GM12878 (cell line): Measurements from ENCODE around the gene ADA. TPM values are rescaled to one million over a fixed set of nuclear protein-coding genes. Genes with fewer than 3 reads are reported as not detected.

Source experiments
- ATF2 ChIP-seq: IDR thresholded peaks from 2 replicates; pipeline ENCODE4 v1.6.1; 2012; ENCODE audit warnings: low read length, inconsistent platforms
- CHD4 ChIP-seq: fragments of 200-600 bp; sonication (generic); IDR thresholded peaks from 2 replicates; pipeline ENCODE4 v1.6.1; 2016; ENCODE audit warnings: mild to moderate bottlenecking
- CREM ChIP-seq: IDR thresholded peaks from 2 replicates; pipeline ENCODE4 v1.6.1; 2014; ENCODE audit warnings: antibody characterized with exemption, low read depth
- HSF1 ChIP-seq: fragments of 150-350 bp; IDR thresholded peaks from 2 replicates; pipeline ENCODE4 v1.6.1; 2014; ENCODE audit warnings: mild to moderate bottlenecking, low read depth, low read length
- JUND ChIP-seq: IDR thresholded peaks from 2 replicates; pipeline ENCODE4 v1.6.1; 2012; ENCODE audit warnings: low read depth, mild to moderate bottlenecking, low read length, improper control_type of control experiment, moderate library complexity
- MLLT1 ChIP-seq: fragments of 450-650 bp; IDR thresholded peaks from 2 replicates; pipeline ENCODE4 v1.6.1; 2016; ENCODE audit warnings: mild to moderate bottlenecking
- MTA2 ChIP-seq: fragments of 450-650 bp; IDR thresholded peaks from 2 replicates; pipeline ENCODE4 v1.6.1; 2016; ENCODE audit warnings: low read depth, mild to moderate bottlenecking, moderate library complexity
- NFXL1 ChIP-seq: fragments of 450-650 bp; IDR thresholded peaks from 2 replicates; pipeline ENCODE4 v1.6.1; 2017; ENCODE audit warnings: antibody characterized with exemption, mild to moderate bottlenecking, borderline replicate concordance
- NFYA ChIP-seq: IDR thresholded peaks from 2 replicates; pipeline ENCODE4 v1.6.1; 2011; ENCODE audit warnings: low read depth, mild to moderate bottlenecking, low read length, improper control_type of control experiment, borderline replicate concordance
- NKRF ChIP-seq: fragments of 450-650 bp; conservative IDR thresholded peaks from 2 replicates; pipeline ENCODE4 v1.6.1; 2017; ENCODE audit warnings: mild to moderate bottlenecking, moderate library complexity
- RUNX3 ChIP-seq: IDR thresholded peaks from 2 replicates; pipeline ENCODE4 v1.6.1; 2012; ENCODE audit warnings: low read length, inconsistent platforms
- SMC3 ChIP-seq: IDR thresholded peaks from 2 replicates; pipeline ENCODE4 v1.6.1; 2011; ENCODE audit warnings: low read length, improper control_type of control experiment, borderline replicate concordance
- TARDBP ChIP-seq: IDR thresholded peaks from 2 replicates; pipeline ENCODE4 v1.6.1; 2016; ENCODE audit warnings: borderline replicate concordance
- WRNIP1 ChIP-seq: IDR thresholded peaks from 2 replicates; pipeline ENCODE4 v1.6.1; 2011; ENCODE audit warnings: low read depth, low read length, improper control_type of control experiment, borderline replicate concordance
- YBX1 ChIP-seq: fragments of 450-650 bp; IDR thresholded peaks from 2 replicates; pipeline ENCODE4 v1.6.1; 2016; ENCODE audit warnings: antibody characterized with exemption
- ZNF207 ChIP-seq: fragments of 450-650 bp; IDR thresholded peaks from 2 replicates; pipeline ENCODE4 v1.6.1; 2014; ENCODE audit warnings: antibody characterized with exemption, mild to moderate bottlenecking, borderline replicate concordance
- ZNF687 ChIP-seq: fragments of 450-650 bp; IDR thresholded peaks from 2 replicates; pipeline ENCODE4 v1.6.1; 2017; ENCODE audit warnings: mild to moderate bottlenecking, moderate library complexity
- polyA plus RNA-seq, 11 experiments: library from polyadenylated mRNA; depleted of rRNA in 4 of 11; unstranded in 6 of 11; stranded (reverse) in 5 of 11; fragments of >200 nt; fragmentation: Nextera tagmentation in 4 of 11; fragmentation: Illumina TruSeq in 1 of 11; extraction: Ambion mirVana in 4 of 11; extraction: Trizol in 1 of 11; gene quantifications; 1 replicate in 1 of 11; 2 replicates in 10 of 11; pipeline versions ENCODE4 v1.2.1 to v1.2.3, GENCODE V29; 2011 to 2016; ENCODE audit warnings: inconsistent platforms in 2 of 11, missing spikeins in 2 of 11, low read depth in 1 of 11
- total RNA-seq, 4 experiments: library from RNA; depleted of rRNA in 3 of 4; stranded (reverse); fragments of >200 nt in 3 of 4; fragmentation: Illumina TruSeq in 1 of 4; extraction: Trizol in 1 of 4; gene quantifications; 2 replicates each; pipeline versions ENCODE4 v1.2.1 to v1.2.3, GENCODE V29; 2013 to 2021
- TF ChIP-seq, protein P1 (sequence below): fragments of 450-650 bp; IDR thresholded peaks from 2 replicates; pipeline ENCODE4 v1.6.1; 2017; ENCODE audit warnings: mild to moderate bottlenecking

The ADA gene
- total and polyA plus RNA-seq, 10 of the 15 experiments (the other 5 are each of a cell fraction or from before 2014, with no cell fraction given), result 40.9 to 217 (median 90.8) TPM

DNA sequence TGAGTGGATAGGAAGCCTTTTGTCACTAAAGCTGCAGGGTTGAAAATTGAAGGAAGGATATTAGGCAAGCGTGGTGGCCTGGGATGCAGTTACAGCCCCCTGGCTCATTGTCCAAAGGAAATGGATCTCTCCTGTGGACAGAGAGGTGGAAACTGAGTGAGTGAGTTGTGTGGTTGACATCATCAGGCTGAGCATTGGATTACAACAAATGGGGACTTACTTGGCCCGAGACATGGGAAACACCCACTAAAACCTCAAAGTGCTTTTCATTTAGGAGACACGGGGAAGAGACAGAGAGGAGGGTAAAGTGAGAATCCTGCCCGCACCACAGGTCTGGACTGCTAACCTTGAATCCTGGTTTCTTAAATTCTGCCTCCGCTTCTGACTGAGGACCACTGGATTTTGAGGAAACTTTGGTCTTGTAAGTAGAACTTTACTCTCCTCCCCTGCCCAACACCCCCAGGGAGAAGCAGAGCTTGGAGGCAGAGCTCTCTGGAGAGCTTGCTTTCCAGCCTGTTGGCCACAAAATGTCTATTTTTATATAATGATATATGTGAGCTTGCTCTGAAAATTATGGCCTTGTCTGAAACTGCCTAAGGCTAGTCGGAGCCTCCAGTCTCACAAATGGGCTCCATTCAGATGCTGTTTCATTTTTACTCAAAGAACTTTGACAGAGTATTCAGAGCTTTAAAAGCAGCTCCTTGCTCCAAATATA, 69.0 kb downstream of the ADA start, which contains the start of gene PKIG (continued):
- TF ChIP-seq ZNF687 (no peak; the same call in 1 of the 2 replicates), NFYA (no peak), HSF1 (no peak), ATF2 (no peak), RUNX3 (peak; percentile 84), CREM (no peak), NFXL1 (no peak), MTA2 (peak; percentile 41; the same call in 1 of the 2 replicates), WRNIP1 (0 out of 2 replicates have a peak, but pooled peaks have one; percentile 80), ZNF207 (no peak), MLLT1 (peak; percentile 63), TARDBP (no peak), CHD4 (no peak), NKRF (no peak), SMC3 (no peak), YBX1 (no peak), JUND (no peak)
- TF ChIP-seq, protein P1, sequence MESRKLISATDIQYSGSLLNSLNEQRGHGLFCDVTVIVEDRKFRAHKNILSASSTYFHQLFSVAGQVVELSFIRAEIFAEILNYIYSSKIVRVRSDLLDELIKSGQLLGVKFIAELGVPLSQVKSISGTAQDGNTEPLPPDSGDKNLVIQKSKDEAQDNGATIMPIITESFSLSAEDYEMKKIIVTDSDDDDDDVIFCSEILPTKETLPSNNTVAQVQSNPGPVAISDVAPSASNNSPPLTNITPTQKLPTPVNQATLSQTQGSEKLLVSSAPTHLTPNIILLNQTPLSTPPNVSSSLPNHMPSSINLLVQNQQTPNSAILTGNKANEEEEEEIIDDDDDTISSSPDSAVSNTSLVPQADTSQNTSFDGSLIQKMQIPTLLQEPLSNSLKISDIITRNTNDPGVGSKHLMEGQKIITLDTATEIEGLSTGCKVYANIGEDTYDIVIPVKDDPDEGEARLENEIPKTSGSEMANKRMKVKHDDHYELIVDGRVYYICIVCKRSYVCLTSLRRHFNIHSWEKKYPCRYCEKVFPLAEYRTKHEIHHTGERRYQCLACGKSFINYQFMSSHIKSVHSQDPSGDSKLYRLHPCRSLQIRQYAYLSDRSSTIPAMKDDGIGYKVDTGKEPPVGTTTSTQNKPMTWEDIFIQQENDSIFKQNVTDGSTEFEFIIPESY, result no peak
